ENCODE measurements around the gene SPECC1L.

- TF ChIP-seq EZH2phosphoT487 (IDR thresholded peaks at IDR 0.05; ENCODE audit: borderline replicate concordance, low read length), result no peak
- no peak for TF ChIP-seq CTCF (conservative IDR thresholded peaks at IDR 0.05; ENCODE audit: low read depth, low read length)
These were observed 109.7 kb downstream of the SPECC1L start for GRCh38 chr22:24380220-24380904.

Measured in PC-3 (cell line).